GM18870 (cell line): ENCODE measurements around the gene MBOAT1.
A peak's percentile ranks its signal among the peaks of the same experiment; 100 is the strongest.
"Not testable (repeated sequence)": the region's sequence is repeated elsewhere in the genome, so short reads cannot be mapped to it uniquely, and the experiment has no call there.

Experiments used
- ATAC-seq: cut with Tn5 transposase; IDR thresholded peaks from one replicate; pipeline ENCODE4 v1.9.1; 2021; ENCODE audit warnings: moderate library complexity; ENCODE audit not compliant: unreplicated experiment

The MBOAT1 gene

GRCh38 chr6:20203561-20204511 lies 8.4 kb downstream of the MBOAT1 start:
- no peak for ATAC-seq

- no peak for ATAC-seq
These were observed 9.5 kb downstream of the MBOAT1 start for GRCh38 chr6:20202699-20203302.

- peak; percentile 35 for ATAC-seq
These were observed 10.0 kb downstream of the MBOAT1 start for GRCh38 chr6:20202324-20202658.

- ATAC-seq: no peak
These were observed 11.3 kb downstream of the MBOAT1 start for GRCh38 chr6:20200761-20201630.

GRCh38 chr6:20198775-20199174 lies 13.5 kb downstream of the MBOAT1 start:
- no peak for ATAC-seq

- ATAC-seq: no peak
These were observed 14.0 kb downstream of the MBOAT1 start for GRCh38 chr6:20198156-20198774.

- no peak for ATAC-seq
These were observed 15.0 kb downstream of the MBOAT1 start for GRCh38 chr6:20197251-20197650.

GRCh38 chr6:20192625-20193024 lies 19.6 kb downstream of the MBOAT1 start:
- no peak for ATAC-seq

GRCh38 chr6:20191992-20192391 lies 20.3 kb downstream of the MBOAT1 start:
- no peak for ATAC-seq

- no peak for ATAC-seq
These were observed 23.6 kb downstream of the MBOAT1 start for GRCh38 chr6:20188630-20189075.

- ATAC-seq: no peak
These were observed 25.3 kb downstream of the MBOAT1 start for GRCh38 chr6:20186981-20187380.

- no peak for ATAC-seq
These were observed 28.6 kb downstream of the MBOAT1 start for GRCh38 chr6:20183706-20184105.

- no peak for ATAC-seq
These were observed 29.2 kb downstream of the MBOAT1 start for GRCh38 chr6:20182926-20183521.

- ATAC-seq: no peak
These were observed 30.2 kb downstream of the MBOAT1 start for GRCh38 chr6:20182069-20182468.

GRCh38 chr6:20180935-20181334 lies 31.3 kb downstream of the MBOAT1 start:
- ATAC-seq: peak; percentile 80

GRCh38 chr6:20179287-20180045 lies 32.8 kb downstream of the MBOAT1 start:
- ATAC-seq: not testable (repeated sequence)

GRCh38 chr6:20178327-20178726 lies 33.9 kb downstream of the MBOAT1 start:
- ATAC-seq: no peak

GRCh38 chr6:20175810-20176410 lies 36.4 kb downstream of the MBOAT1 start:
- no peak for ATAC-seq
